Fibroblast of skin of left quadriceps (primary cell): ENCODE measurements around the gene RRAGA.
"Not testable (repeated sequence)": the region's sequence is repeated elsewhere in the genome, so short reads cannot be mapped to it uniquely, and the experiment has no call there.

ENCODE experiments used
- DNase-seq, 2 experiments: peaks; one replicate each; pipeline ENCODE4 v3.0.0-alpha.2; 2013; ENCODE audit warnings: low read depth in 2 of 2

Gene RRAGA

GRCh38 chr9:19085295-19085694, 36.1 kb downstream of the RRAGA start:
- no peak for DNase-seq

GRCh38 chr9:19087106-19088000, 38.1 kb downstream of the RRAGA start:
- DNase-seq: no peak

GRCh38 chr9:19097431-19097830, 48.2 kb downstream of the RRAGA start:
- not testable (repeated sequence) for DNase-seq
